Astrocyte of the spinal cord (primary cell): ENCODE measurements around the gene DUOXA1.

ENCODE experiments used
- DNase-seq: peaks from one replicate; pipeline ENCODE4 v3.0.0; 2011; ENCODE audit warnings: low read depth, low spot score
- H3K4me3 ChIP-seq: 2 replicates; pipeline ENCODE4 v1.5.1; 2011; ENCODE audit warnings: low read depth, mild to moderate bottlenecking, low read length, moderate library complexity
- in situ Hi-C: cut with HindIII; loops from 2 replicates; pipeline ENCODE4 v1.10.0; 2017; ENCODE audit warnings: low sequenced_read_pairs
- TF ChIP-seq, protein P1 (sequence below): IDR thresholded peaks from 2 replicates; pipeline ENCODE4 v1.5.1; 2012; ENCODE audit warnings: low read depth, mild to moderate bottlenecking, low read length, inconsistent platforms

DUOXA1 gene

DNA sequence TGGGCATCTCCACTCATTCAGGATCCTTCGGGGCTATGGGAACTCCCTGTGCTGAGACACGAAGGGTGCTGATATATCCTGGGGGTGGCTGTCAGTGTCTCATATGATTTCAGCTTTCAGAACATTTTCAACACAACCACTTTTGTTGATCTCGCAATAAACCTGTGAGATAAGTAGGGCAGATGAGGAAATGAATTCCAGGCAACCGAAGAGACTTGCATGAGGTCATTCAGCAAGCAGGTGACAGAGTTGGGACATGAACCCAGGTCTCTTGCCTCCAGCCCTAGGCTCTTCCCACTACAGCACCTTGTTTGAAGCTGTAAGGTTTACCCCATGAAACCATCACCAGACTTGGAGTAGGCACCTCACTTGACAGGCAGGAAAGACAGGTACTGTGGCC lies 16.7 kb upstream of the DUOXA1 start:
- no peak for DNase-seq
- H3K4me3 ChIP-seq: no peak overlapping the region
- in situ Hi-C loops: no loop called here
- TF ChIP-seq, protein P1, sequence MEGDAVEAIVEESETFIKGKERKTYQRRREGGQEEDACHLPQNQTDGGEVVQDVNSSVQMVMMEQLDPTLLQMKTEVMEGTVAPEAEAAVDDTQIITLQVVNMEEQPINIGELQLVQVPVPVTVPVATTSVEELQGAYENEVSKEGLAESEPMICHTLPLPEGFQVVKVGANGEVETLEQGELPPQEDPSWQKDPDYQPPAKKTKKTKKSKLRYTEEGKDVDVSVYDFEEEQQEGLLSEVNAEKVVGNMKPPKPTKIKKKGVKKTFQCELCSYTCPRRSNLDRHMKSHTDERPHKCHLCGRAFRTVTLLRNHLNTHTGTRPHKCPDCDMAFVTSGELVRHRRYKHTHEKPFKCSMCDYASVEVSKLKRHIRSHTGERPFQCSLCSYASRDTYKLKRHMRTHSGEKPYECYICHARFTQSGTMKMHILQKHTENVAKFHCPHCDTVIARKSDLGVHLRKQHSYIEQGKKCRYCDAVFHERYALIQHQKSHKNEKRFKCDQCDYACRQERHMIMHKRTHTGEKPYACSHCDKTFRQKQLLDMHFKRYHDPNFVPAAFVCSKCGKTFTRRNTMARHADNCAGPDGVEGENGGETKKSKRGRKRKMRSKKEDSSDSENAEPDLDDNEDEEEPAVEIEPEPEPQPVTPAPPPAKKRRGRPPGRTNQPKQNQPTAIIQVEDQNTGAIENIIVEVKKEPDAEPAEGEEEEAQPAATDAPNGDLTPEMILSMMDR: no peak

DNA sequence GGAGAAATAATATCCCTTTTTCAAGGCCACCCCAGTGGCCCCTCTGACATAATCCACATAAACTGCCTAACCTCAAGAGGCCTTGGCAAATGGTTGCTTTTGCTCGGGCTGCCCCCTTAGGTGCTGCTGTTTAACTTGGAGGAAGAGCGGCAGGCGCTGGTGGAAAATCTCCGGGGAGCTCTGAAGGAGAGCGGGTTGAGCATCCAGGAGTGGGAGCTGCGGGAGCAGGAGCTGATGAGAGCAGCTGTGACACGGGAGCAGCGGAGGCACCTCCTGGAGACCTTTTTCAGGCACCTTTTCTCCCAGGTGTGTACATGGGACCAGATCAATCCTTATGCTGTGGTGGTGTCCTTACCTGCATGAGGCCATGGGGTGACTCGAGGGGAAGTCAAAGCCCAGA lies 15.1 kb upstream of the DUOXA1 start:
- TF ChIP-seq, protein P1: no peak

DNA sequence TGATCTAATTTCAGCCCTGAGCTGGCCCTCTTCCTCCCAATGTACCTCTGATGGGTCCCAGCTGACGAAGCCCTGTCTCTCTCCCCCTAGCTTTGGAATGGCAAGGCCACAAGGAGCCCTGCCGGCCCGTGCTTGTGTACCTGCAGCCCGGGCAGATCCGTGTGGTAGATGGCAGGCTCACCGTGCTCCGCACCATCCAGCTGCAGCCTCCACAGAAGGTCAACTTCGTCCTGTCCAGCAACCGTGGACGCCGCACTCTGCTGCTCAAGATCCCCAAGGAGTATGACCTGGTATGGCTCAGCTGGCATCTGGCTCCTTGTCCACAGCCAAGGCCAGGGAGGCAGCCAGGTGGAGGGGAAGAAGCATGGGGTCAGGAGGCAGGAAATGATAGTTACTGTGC lies 14.3 kb upstream of the DUOXA1 start:
- H3K4me3 ChIP-seq: no peak overlapping the region
- DNase-seq: no peak
- TF ChIP-seq, protein P1: no peak
- in situ Hi-C loops: no loop called here

More for the DNA sequence above, 15.1 kb upstream of the DUOXA1 start:
- in situ Hi-C loops: no loop called here
- DNase-seq: no peak
- H3K4me3 ChIP-seq: no peak overlapping the region

DNA sequence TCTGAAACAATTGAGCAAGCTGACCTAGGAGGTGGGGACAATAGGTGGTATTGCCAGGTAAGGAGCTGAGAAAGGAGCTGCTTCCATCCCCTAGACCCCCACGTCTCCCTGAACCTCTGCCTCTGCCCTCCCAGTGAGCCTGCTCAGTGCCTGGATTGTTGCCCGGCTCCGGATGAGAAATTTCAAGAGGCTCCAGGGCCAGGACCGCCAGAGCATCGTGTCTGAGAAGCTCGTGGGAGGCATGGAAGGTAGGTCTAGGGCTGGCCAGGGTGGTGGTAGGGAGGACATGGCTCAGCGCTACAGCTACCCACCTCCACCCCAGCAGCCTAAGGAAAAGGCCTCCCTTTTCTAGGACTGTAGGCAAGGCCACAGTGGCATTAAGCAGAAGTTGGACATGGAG lies 13.4 kb upstream of the DUOXA1 start:
- TF ChIP-seq, protein P1: no peak
- H3K4me3 ChIP-seq: no peak overlapping the region
- in situ Hi-C loops: no loop called here
- DNase-seq: no peak

DNA sequence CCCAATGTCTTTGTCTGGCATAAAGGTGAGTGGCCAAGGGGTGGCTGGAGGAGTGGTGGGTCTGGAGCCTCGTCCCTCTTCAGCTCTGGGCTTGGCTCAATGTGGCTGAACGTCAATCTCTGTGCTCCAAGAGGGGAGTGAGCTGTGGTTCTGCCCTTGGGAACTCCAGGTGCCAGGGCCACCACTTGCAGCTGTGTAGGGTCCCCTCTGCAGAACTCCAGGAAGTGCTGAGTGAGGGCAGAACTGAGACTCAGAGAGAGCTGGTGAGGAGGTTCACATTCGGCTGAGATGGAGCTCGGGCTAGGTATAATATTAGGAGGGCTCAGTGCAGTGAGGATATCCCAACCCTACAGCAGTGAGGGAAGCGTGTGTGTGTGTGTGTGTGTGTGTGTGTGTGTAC lies 11.7 kb upstream of the DUOXA1 start:
- no peak overlapping the region for H3K4me3 ChIP-seq
- TF ChIP-seq, protein P1: no peak
- in situ Hi-C loops: no loop called here
- no peak for DNase-seq

DNA sequence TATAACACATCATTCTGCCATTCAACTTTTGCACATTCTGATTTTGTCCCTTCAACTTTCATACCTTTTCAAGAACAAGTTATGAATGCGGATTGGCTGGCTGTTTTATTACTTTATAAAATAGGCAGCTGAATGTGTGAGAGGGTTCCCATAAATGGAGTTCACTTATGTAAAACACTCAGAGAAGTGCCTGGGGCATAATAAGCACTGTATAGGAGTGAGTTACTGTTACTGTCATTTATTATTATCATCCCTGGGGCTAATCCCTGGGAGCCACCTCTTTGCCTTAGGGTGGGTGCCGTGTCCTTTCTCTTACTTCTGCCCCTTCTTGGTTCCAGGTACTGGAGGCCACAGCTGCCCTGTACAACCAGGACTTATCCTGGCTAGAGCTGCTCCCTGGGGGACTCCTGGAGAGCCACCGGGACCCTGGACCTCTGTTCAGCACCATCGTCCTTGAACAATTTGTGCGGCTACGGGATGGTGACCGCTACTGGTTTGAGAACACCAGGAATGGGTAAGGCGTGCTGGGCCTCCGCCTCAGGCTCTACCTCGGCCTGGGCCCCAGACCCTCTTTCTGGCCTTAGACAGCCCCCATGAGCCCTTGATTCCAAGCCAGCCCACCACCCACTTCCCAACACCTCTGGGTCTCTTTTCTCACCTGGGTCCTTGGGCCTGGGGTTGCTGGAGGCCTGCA lies 11.0 kb upstream of the DUOXA1 start:
- TF ChIP-seq, protein P1: no peak
- in situ Hi-C loops: no loop called here

More for the DNA sequence above, 11.0 kb upstream of the DUOXA1 start:
- H3K4me3 ChIP-seq: no peak overlapping the region
- no peak for DNase-seq
